HepG2 (cell line): Measurements from ENCODE around the gene CFAP97. TPM values are rescaled to one million over a fixed set of nuclear protein-coding genes. Genes with fewer than 3 reads are reported as not detected.

Experiments
- CEBPZ ChIP-seq: IDR thresholded peaks from 2 replicates; pipeline ENCODE4 v1.6.1; 2012; ENCODE audit warnings: low read length, improper control_type of control experiment
- FIP1L1 ChIP-seq: fragments of 200-400 bp; formaldehyde crosslinking; IDR thresholded peaks from 2 replicates; pipeline ENCODE4 v1.6.1; 2018; ENCODE audit warnings: low read depth, mild to moderate bottlenecking, low read length, moderate library complexity, borderline replicate concordance; ENCODE audit not compliant: insufficient read depth
- HCFC1 ChIP-seq: fragments of 150-350 bp; IDR thresholded peaks from 2 replicates; pipeline ENCODE4 v1.6.1; 2014; ENCODE audit warnings: low read depth, low read length
- IKZF4 ChIP-seq: sonication (generic); formaldehyde crosslinking; IDR thresholded peaks from 2 replicates; pipeline ENCODE4 v1.5.1; 2020; ENCODE audit warnings: borderline replicate concordance, mild to moderate bottlenecking, low read depth, missing genetic modification reagents; ENCODE audit errors: not compliant biosample characterization
- KAT7 ChIP-seq: IDR thresholded peaks from 2 replicates; pipeline ENCODE4 v1.6.1; 2018; ENCODE audit warnings: borderline replicate concordance, missing compliant biosample characterization
- MAFK ChIP-seq, 2 experiments: IDR thresholded peaks in 1 of 2; conservative IDR thresholded peaks in 1 of 2; 2 replicates each; pipeline ENCODE4 v1.6.1; 2011; ENCODE audit warnings: improper control_type of control experiment in 2 of 2, low read length in 2 of 2
- MLX ChIP-seq: IDR thresholded peaks from 2 replicates; pipeline ENCODE4 v1.6.1; 2016
- MTF2 ChIP-seq: sonication (generic); formaldehyde crosslinking; IDR thresholded peaks from 2 replicates; pipeline ENCODE4 v1.5.0; 2020; ENCODE audit warnings: missing genetic modification reagents, borderline replicate concordance
- NFKBIZ ChIP-seq: IDR thresholded peaks from 2 replicates; pipeline ENCODE4 v1.6.1; 2018; ENCODE audit warnings: missing genetic modification reagents, missing compliant biosample characterization
- NPAS2 ChIP-seq: sonication (generic); formaldehyde crosslinking; IDR thresholded peaks from 2 replicates; pipeline ENCODE4 v1.8.0; 2022; ENCODE audit warnings: mild to moderate bottlenecking, missing genetic modification reagents, borderline replicate concordance
- PHB2 ChIP-seq: fragments of 450-650 bp; IDR thresholded peaks from 2 replicates; pipeline ENCODE4 v1.6.1; 2018; ENCODE audit not compliant: partially characterized antibody
- SMYD3 ChIP-seq: sonication (generic); formaldehyde crosslinking; IDR thresholded peaks from 2 replicates; pipeline ENCODE4 v1.8.1; 2023; ENCODE audit warnings: mild to moderate bottlenecking, missing genetic modification reagents
- SRY ChIP-seq: sonication (generic); formaldehyde crosslinking; IDR thresholded peaks from 2 replicates; pipeline ENCODE4 v1.8.0; 2022; ENCODE audit warnings: mild to moderate bottlenecking, missing genetic modification reagents
- ZBTB21 ChIP-seq: sonication (generic); formaldehyde crosslinking; IDR thresholded peaks from 2 replicates; pipeline ENCODE4 v1.4.0; 2020; ENCODE audit warnings: missing genetic modification reagents
- ZBTB26 ChIP-seq: IDR thresholded peaks from 2 replicates; pipeline ENCODE4 v1.6.1; 2016; ENCODE audit warnings: missing compliant biosample characterization, missing genetic modification reagents, borderline replicate concordance
- ZKSCAN5 ChIP-seq: sonication (generic); formaldehyde crosslinking; IDR thresholded peaks from 2 replicates; pipeline ENCODE4 v1.5.1; 2020; ENCODE audit warnings: mild to moderate bottlenecking, missing genetic modification reagents
- ZKSCAN8 ChIP-seq: IDR thresholded peaks from 2 replicates; pipeline ENCODE4 v1.6.1; 2016; ENCODE audit warnings: borderline replicate concordance, missing genetic modification reagents, missing compliant biosample characterization
- ZMAT5 ChIP-seq: sonication (generic); formaldehyde crosslinking; IDR thresholded peaks from 2 replicates; pipeline ENCODE4 v1.5.0; 2020; ENCODE audit warnings: mild to moderate bottlenecking, low read depth, missing genetic modification reagents, borderline replicate concordance
- ZNF362 ChIP-seq: sonication (generic); formaldehyde crosslinking; IDR thresholded peaks from 2 replicates; pipeline ENCODE4 v1.4.0; 2020; ENCODE audit warnings: missing genetic modification reagents, mild to moderate bottlenecking, borderline replicate concordance
- ZNF451 ChIP-seq: sonication (generic); formaldehyde crosslinking; IDR thresholded peaks from 2 replicates; pipeline ENCODE4 v1.5.0; 2020; ENCODE audit warnings: mild to moderate bottlenecking, missing genetic modification reagents
- ZNF839 ChIP-seq: sonication (generic); formaldehyde crosslinking; IDR thresholded peaks from 2 replicates; pipeline ENCODE4 v1.4.0; 2020; ENCODE audit warnings: missing genetic modification reagents, mild to moderate bottlenecking, borderline replicate concordance
- ZNF891 ChIP-seq: sonication (generic); formaldehyde crosslinking; IDR thresholded peaks from 2 replicates; pipeline ENCODE4 v1.5.0; 2020; ENCODE audit warnings: mild to moderate bottlenecking, missing genetic modification reagents
- ZSCAN9 ChIP-seq: IDR thresholded peaks from 2 replicates; pipeline ENCODE4 v1.6.1; 2016; ENCODE audit warnings: borderline replicate concordance
- polyA plus RNA-seq, 8 experiments: library from polyadenylated mRNA; depleted of rRNA in 3 of 8; stranded (reverse) in 7 of 8; unstranded in 1 of 8; fragments of >200 nt; fragmentation: Illumina TruSeq in 4 of 8; extraction: Trizol in 4 of 8; gene quantifications; 2 replicates each; pipeline versions ENCODE4 v1.2.1 to v1.2.3, GENCODE V29; 2011 to 2016; ENCODE audit warnings: low read depth in 4 of 8, missing spikeins in 1 of 8, mixed read lengths in 1 of 8; ENCODE audit not compliant: insufficient read depth in 1 of 8
- total RNA-seq, 5 experiments: library from RNA; depleted of rRNA; stranded (reverse); fragments of >200 nt; fragmentation: Illumina TruSeq; extraction: Trizol; gene quantifications; 2 replicates each; pipeline ENCODE4 v1.2.3, GENCODE V29; 2016; ENCODE audit warnings: low read depth in 1 of 5

CFAP97 gene
- total and polyA plus RNA-seq, 2 of the 13 experiments (the other 11 are each of a cell fraction or from before 2014, with no cell fraction given), result 32.1 to 44.4 TPM

- TF ChIP-seq ZNF451 (no peak), SRY (CRISPR knock-in tag) (0 out of 2 replicates have a peak, but pooled peaks have one; percentile 22), KAT7 (CRISPR knock-in tag) (no peak), ZMAT5 (CRISPR knock-in tag) (no peak), MTF2 (CRISPR knock-in tag) (no peak), ZBTB21 (CRISPR knock-in tag) (no peak), ZKSCAN5 (CRISPR knock-in tag) (no peak), FIP1L1 (no peak), ZNF891 (peak; percentile 81; the same call in 1 of the 2 replicates), CEBPZ (no peak), MLX (CRISPR knock-in tag) (peak; percentile 32; the same call in 1 of the 2 replicates), MAFK (conservative IDR thresholded peaks at IDR 0.05 in 1 of 2, IDR thresholded peaks at IDR 0.05 in 1 of 2; ENCODE audit: low read length in 2 of 2) (no peak), IKZF4 (CRISPR knock-in tag) (no peak), ZBTB26 (CRISPR knock-in tag) (no peak), HCFC1 (no peak), PHB2 (no peak), ZKSCAN8 (CRISPR knock-in tag) (no peak), ZNF839 (CRISPR knock-in tag) (no peak), NFKBIZ (no peak), SMYD3 (no peak), ZNF362 (CRISPR knock-in tag) (no peak), ZSCAN9 (CRISPR knock-in tag) (no peak), NPAS2 (no peak)
Observed at GRCh38 chr4:185209031-185209851, 5.4 kb upstream of the CFAP97 start, which contains the start of gene SNX25 (continued).
